HepG2 (cell line): ENCODE results near the gene EFNA2. TPM values are rescaled to one million over a fixed set of nuclear protein-coding genes. Genes with fewer than 3 reads are reported as not detected.

Experiments used
- ASH2L ChIP-seq: fragments of 300-600, 200-600 bp; sonication (generic); IDR thresholded peaks from 2 replicates; pipeline ENCODE4 v1.7.0; 2017; ENCODE audit warnings: low read depth, mild to moderate bottlenecking, moderate library complexity, mixed read lengths, low read length; ENCODE audit not compliant: insufficient read length
- ATF6 ChIP-seq: sonication (generic); formaldehyde crosslinking; conservative IDR thresholded peaks from 2 replicates; pipeline ENCODE4 v1.4.0; 2020; ENCODE audit warnings: missing genetic modification reagents
- BRCA1 ChIP-seq: sonication (generic); formaldehyde crosslinking; IDR thresholded peaks from 2 replicates; pipeline ENCODE4 v1.4.0; 2020; ENCODE audit warnings: missing genetic modification reagents
- CEBPZ ChIP-seq: IDR thresholded peaks from 2 replicates; pipeline ENCODE4 v1.6.1; 2012; ENCODE audit warnings: low read length, improper control_type of control experiment
- GTF2F1 ChIP-seq: fragments of 150-350 bp; IDR thresholded peaks from 2 replicates; pipeline ENCODE4 v1.6.1; 2014; ENCODE audit warnings: low read length
- HDAC1 ChIP-seq: sonication (generic); formaldehyde crosslinking; IDR thresholded peaks from 2 replicates; pipeline ENCODE4 v1.5.1; 2020; ENCODE audit warnings: mild to moderate bottlenecking, missing genetic modification reagents
- HMG20B ChIP-seq: conservative IDR thresholded peaks from 2 replicates; pipeline ENCODE4 v1.6.1; 2016; ENCODE audit warnings: missing genetic modification reagents, missing compliant biosample characterization
- MAFF ChIP-seq: IDR thresholded peaks from 2 replicates; pipeline ENCODE4 v1.6.1; 2011; ENCODE audit warnings: low read depth, low read length, improper control_type of control experiment
- MAFK ChIP-seq, 2 experiments: IDR thresholded peaks in 1 of 2; conservative IDR thresholded peaks in 1 of 2; 2 replicates each; pipeline ENCODE4 v1.6.1; 2011; ENCODE audit warnings: improper control_type of control experiment in 2 of 2, low read length in 2 of 2
- PLRG1 ChIP-seq: fragments of 450-650 bp; conservative IDR thresholded peaks from 2 replicates; pipeline ENCODE4 v1.6.1; 2016
- RFX5 ChIP-seq: IDR thresholded peaks from 2 replicates; pipeline ENCODE4 v1.6.1; 2011; ENCODE audit warnings: low read depth, low read length, improper control_type of control experiment
- SMARCC2 ChIP-seq: fragments of 450-650 bp; IDR thresholded peaks from 2 replicates; pipeline ENCODE4 v1.6.1; 2017; ENCODE audit warnings: antibody characterized with exemption, mild to moderate bottlenecking
- THAP7 ChIP-seq: sonication (generic); formaldehyde crosslinking; IDR thresholded peaks from 2 replicates; pipeline ENCODE4 v1.8.1; 2023; ENCODE audit warnings: mild to moderate bottlenecking, missing genetic modification reagents
- XRCC5 ChIP-seq: fragments of 200-400 bp; formaldehyde crosslinking; optimal IDR thresholded peaks from 2 replicates; pipeline ENCODE3; 2017; ENCODE audit warnings: mild to moderate bottlenecking, low read length
- ZFP41 ChIP-seq: sonication (generic); formaldehyde crosslinking; IDR thresholded peaks from 2 replicates; pipeline ENCODE4 v1.4.0; 2020; ENCODE audit warnings: mild to moderate bottlenecking, missing genetic modification reagents, borderline replicate concordance
- ZMYM3 ChIP-seq: sonication (generic); formaldehyde crosslinking; IDR thresholded peaks from 2 replicates; pipeline ENCODE4 v1.5.1; 2020; ENCODE audit warnings: mild to moderate bottlenecking, missing genetic modification reagents
- ZNF225 ChIP-seq: sonication (generic); formaldehyde crosslinking; IDR thresholded peaks from 2 replicates; pipeline ENCODE4 v1.4.0; 2020; ENCODE audit warnings: mild to moderate bottlenecking, missing genetic modification reagents
- ZNF556 ChIP-seq: sonication (generic); formaldehyde crosslinking; IDR thresholded peaks from 2 replicates; pipeline ENCODE4 v1.4.0; 2020; ENCODE audit warnings: mild to moderate bottlenecking, missing genetic modification reagents, borderline replicate concordance
- ZNF672 ChIP-seq: sonication (generic); formaldehyde crosslinking; IDR thresholded peaks from 2 replicates; pipeline ENCODE4 v1.8.1; 2022; ENCODE audit warnings: missing genetic modification reagents
- ZNF720 ChIP-seq: sonication (generic); formaldehyde crosslinking; IDR thresholded peaks from 2 replicates; pipeline ENCODE4 v1.4.0; 2020; ENCODE audit warnings: missing genetic modification reagents
- ZNF782 ChIP-seq: sonication (generic); formaldehyde crosslinking; IDR thresholded peaks from 2 replicates; pipeline ENCODE4 v1.4.0; 2020; ENCODE audit warnings: missing genetic modification reagents, mild to moderate bottlenecking, borderline replicate concordance
- ZNF891 ChIP-seq: sonication (generic); formaldehyde crosslinking; IDR thresholded peaks from 2 replicates; pipeline ENCODE4 v1.5.0; 2020; ENCODE audit warnings: mild to moderate bottlenecking, missing genetic modification reagents
- ZXDC ChIP-seq: sonication (generic); formaldehyde crosslinking; IDR thresholded peaks from 2 replicates; pipeline ENCODE4 v1.5.0; 2020; ENCODE audit warnings: mild to moderate bottlenecking, missing genetic modification reagents
- polyA plus RNA-seq, 8 experiments: library from polyadenylated mRNA; depleted of rRNA in 3 of 8; stranded (reverse) in 7 of 8; unstranded in 1 of 8; fragments of >200 nt; fragmentation: Illumina TruSeq in 4 of 8; extraction: Trizol in 4 of 8; gene quantifications; 2 replicates each; pipeline versions ENCODE4 v1.2.1 to v1.2.3, GENCODE V29; 2011 to 2016; ENCODE audit warnings: low read depth in 4 of 8, missing spikeins in 1 of 8, mixed read lengths in 1 of 8; ENCODE audit not compliant: insufficient read depth in 1 of 8
- total RNA-seq, 5 experiments: library from RNA; depleted of rRNA; stranded (reverse); fragments of >200 nt; fragmentation: Illumina TruSeq; extraction: Trizol; gene quantifications; 2 replicates each; pipeline ENCODE4 v1.2.3, GENCODE V29; 2016; ENCODE audit warnings: low read depth in 1 of 5

Gene EFNA2
- total and polyA plus RNA-seq, 2 of the 13 experiments (the other 11 are each of a cell fraction or from before 2014, with no cell fraction given), result 6.0 to 9.9 TPM

- no peak for TF ChIP-seq ATF6
- TF ChIP-seq ZNF225 (CRISPR knock-in tag), result no peak
- TF ChIP-seq ZNF891 (CRISPR knock-in tag), result no peak
- TF ChIP-seq ZFP41 (CRISPR knock-in tag), result no peak
- TF ChIP-seq XRCC5, result no peak
- no peak for TF ChIP-seq ZNF672 (CRISPR knock-in tag)
- no peak for TF ChIP-seq BRCA1 (CRISPR knock-in tag)
- no peak for TF ChIP-seq SMARCC2
- no peak for TF ChIP-seq MAFF
- TF ChIP-seq ASH2L, result peak; percentile 75
- peak; percentile 75 for TF ChIP-seq HDAC1 (CRISPR knock-in tag)
- no peak for TF ChIP-seq MAFK (conservative IDR thresholded peaks at IDR 0.05 in 1 of 2, IDR thresholded peaks at IDR 0.05 in 1 of 2; ENCODE audit: low read length in 2 of 2)
- TF ChIP-seq ZNF556, result no peak
- 0 out of 2 replicates have a peak, but pooled peaks have one; percentile 33 for TF ChIP-seq ZMYM3 (CRISPR knock-in tag)
- no peak for TF ChIP-seq THAP7 (CRISPR knock-in tag)
- no peak; the same call in 1 of the 2 replicates for TF ChIP-seq GTF2F1
- no peak for TF ChIP-seq HMG20B (CRISPR knock-in tag)
- no peak for TF ChIP-seq PLRG1
- TF ChIP-seq ZNF782 (CRISPR knock-in tag), result 0 out of 2 replicates have a peak, but pooled peaks have one; percentile 28
- no peak for TF ChIP-seq CEBPZ
- no peak for TF ChIP-seq ZXDC (CRISPR knock-in tag)
- no peak for TF ChIP-seq ZNF720 (CRISPR knock-in tag)
- TF ChIP-seq RFX5, result no peak
Measured at GRCh38 chr19:1324806-1325567, 39.3 kb downstream of the EFNA2 start (continued).
